Measurements from ENCODE around the gene CRISP1.
"Not testable (repeated sequence)": the region's sequence is repeated elsewhere in the genome, so short reads cannot be mapped to it uniquely, and the experiment has no call there.

CRISP1 gene, protein sequence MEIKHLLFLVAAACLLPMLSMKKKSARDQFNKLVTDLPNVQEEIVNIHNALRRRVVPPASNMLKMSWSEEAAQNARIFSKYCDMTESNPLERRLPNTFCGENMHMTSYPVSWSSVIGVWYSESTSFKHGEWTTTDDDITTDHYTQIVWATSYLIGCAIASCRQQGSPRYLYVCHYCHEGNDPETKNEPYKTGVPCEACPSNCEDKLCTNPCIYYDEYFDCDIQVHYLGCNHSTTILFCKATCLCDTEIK

DNA sequence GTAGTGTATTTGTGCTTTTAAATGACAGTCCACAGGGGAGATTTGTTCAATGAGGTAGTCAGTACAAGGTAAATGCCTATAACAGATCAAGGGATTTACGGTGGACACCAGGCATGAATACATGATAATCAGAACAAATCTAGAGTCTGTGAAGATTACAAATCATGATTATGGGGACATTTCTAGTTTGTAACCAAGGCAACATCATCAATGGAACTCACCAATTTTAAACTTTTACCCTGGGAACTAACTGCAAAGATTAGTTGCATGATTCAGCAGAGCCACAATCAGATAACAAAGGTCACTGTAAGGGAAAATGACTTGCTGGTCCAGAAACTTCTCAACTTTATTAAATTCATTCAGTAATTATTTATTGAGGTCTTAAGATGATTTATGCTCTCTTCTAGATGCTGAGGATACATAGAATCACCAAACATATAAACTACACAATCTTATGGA, at the start of gene CRISP1:
TSS of gene CRISP1 (minus strand) at position 51 of the 459 bp plus-strand sequence. CDS start 9,135 bp downstream, outside the sequence.
- no peak for DNase-seq

DNA sequence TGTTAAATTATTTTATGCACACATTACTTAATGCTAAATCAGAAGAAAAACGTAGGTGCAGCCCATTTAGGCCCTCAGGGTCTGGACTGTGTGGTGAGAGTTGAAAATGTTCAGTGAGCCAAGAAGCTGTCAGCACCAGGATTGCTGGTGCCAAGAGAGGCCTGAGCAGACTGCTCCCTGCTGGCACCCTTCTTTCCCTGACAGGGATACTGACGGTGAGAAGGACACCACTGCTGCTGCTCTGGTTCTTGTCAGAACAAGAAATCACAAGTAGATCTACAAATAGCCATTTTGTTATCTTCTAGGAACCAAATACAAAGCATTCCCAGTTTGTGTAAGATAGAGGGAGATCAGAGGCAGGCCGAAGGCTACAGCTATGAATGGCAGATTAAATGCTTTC, 48.7 kb upstream of the CRISP1 start:
- DNase-seq: no peak

DNA sequence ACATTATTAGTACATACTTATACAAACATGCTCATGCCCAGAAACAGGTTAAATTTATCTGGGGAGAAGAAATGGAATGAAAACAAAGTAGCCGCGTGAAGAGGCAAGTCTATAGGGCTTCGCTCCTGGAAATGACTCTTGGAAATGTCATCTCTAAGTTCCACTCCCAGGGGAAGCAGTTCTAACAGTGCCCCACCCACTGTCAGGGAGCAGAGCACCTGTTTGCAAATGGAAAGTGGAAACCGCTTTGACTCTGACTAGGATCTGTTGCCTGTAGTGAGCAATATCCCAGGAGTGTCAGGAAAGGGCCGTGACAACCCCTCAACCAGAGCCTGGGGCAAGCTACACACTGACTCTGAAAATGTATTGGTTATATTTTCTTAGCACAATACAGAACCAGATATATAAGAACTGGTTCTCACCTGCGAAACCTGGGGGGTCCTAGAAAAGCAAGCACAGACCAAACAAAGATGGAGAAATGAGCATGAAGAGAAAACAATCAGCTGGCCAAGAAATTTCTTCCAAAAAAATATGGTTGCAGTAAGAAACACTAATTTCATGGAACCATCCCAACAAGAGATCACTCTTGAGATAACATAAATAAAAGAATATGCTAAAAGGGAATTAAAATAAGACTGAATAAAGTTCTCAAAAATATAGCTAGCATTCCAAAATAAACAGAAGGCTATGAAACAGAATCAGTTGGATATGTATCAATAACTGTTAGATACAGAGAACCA, 47.5 kb upstream of the CRISP1 start:
- DNase-seq: no peak

DNA sequence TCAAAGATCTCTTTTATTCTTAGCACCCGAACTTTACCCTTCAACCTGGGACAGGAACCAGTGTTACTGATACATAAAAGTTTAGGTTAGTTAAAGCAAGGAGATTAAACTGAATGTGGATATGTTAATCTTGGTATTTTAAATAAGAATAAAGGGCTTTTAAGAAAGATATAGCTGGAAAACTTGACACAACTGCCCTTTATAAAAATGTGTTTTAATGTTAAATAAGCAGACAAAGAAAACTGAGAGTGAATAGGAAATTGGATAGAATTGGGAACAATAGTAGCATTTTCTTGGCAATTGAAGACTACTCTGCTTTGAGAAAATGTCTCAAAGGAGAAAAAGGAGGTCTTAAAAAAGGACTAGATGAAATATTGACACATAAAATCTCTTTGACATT, 45.9 kb upstream of the CRISP1 start:
- no peak for DNase-seq

DNA sequence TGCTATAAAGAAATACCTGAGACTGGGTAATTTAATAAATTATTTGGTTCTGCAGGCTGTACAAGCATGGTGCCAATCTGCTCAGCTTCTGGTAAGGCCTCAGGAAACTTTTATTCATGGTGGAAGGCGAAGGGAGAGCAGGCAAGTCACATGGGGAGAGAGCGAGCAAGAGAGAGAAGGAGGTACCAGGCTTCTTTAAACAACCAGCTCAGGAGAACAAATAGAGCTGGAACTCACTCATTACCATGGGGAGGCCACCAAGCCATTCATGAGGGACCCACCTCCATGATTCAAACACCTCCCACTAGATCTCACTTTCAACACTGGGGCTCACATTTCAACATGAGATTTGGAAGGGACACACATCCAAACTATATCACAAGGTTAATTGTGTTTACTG, 44.9 kb upstream of the CRISP1 start:
- no peak for DNase-seq

DNA sequence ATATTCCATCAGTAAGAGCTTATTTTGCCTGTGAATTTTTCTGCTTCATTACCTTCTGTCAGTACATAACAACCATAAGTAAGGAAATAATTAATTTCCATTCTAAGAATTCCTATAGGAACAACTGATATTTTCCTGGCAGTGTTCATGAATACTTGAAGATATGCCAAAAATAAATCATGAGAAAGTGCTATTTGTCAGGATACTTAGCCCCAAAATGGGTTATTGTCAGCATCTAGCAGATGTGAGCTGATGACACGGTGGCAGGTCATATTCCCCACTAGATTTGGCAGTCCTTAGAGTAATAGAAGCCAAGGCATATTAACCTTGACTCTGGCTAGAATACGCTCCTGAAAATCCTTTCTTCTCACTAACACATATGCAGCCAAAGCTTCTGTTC, 43.2 kb upstream of the CRISP1 start:
- no peak for DNase-seq

DNA sequence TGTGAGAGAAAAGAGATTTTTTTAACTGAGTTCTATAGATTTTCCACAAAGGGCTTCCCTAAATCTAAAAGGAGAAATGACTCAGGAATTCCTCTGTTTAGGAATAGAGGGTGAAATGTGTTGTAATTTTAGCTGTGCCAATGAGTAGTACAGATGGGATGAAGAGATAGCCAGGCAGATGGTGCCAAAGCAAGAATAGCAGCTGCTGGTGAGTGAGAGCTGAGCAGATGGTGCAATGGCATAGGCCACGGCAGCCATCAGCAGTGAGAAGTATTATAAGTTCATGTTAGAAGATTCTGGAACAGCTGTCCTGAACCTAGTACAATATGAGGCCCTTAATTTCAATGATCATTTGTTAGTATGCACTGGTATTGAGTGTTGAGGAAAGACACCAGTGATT, 40.2 kb upstream of the CRISP1 start:
- no peak for DNase-seq

DNA sequence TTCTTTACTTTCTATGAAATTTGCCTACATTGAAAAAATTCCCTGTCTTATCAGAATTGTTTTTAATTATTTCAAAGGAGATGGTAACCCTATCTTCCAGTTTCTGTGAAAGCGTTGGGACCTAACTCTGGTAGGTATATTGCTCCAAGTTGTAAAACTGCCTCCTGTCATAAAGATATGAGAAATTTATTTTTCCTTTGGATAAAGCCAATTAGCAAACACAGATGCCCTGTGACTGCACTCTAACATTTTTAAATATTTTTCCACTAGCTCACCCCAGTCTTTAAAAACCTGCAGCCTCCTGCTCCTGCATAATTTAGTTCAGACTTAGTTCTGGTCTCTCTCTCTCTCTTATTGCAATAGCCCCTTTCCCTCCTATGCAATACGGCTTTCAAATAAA, 39.0 kb upstream of the CRISP1 start:
- DNase-seq: no peak

DNA sequence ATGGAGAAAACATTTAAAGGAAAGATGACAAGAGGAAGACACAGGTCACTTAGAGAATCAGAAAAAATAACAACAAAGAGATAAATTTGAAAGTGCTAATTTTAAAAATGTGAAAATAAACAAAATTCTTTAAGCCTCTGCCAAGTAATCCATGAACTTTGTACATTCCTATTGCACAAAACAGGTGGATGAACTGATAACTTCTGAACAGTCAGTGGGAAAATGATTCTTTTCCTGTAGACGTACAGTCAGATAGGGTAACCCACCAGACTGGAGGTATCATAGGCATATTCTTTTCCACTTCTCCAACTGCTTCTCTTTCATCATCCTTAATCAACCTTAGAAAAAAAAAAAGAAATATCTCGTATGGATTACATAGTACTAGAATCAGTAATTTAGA, 36.5 kb upstream of the CRISP1 start:
- DNase-seq: no peak

DNA sequence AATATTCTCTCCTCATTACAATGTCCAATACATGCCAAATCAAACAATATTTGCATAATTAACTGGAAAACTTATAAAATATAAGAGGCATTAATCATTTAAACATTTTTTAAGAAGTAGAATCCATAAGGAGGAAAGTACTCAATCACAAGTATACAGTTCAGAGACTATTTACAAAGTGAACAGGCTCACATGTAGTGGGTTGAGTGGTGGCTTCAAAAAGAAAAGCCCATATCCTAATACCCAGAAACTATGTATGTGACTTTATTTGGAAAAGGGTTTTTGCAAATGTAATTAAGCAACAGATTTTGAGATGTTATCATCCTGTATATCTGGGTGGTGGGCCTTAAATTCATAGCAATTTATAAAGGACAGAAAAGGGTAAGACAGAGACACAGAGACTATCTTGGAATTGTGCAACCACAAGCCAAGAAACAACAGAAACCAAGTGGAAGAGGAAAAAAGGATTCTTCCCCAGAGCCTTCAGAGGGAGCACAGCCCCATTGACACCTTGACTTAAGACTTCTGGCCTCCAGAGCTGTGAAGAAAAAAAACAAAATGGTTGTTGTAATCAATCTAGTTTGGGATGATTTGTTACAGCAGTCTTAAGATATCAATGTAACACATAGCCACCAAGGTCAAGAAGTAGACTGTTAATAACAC, 32.7 kb upstream of the CRISP1 start:
- no peak for DNase-seq

DNA sequence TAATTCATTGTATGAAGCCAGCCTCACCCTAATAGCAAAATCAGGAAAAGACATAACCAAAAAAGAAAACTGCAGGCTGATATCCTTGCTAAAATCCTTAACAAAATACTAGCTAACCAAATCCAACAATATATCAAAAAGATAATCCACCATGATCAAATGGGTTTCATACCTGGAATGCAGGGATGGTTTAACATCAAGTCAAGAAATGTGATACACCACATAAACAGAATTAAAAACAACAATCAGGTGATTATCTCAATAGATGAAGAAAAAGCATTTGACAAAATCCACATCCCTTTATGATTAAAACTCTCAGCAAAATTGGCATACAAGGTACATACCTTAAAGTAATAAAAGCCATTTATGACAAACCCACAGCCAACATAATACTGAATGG, 29.2 kb upstream of the CRISP1 start:
- DNase-seq: not testable (repeated sequence)

DNA sequence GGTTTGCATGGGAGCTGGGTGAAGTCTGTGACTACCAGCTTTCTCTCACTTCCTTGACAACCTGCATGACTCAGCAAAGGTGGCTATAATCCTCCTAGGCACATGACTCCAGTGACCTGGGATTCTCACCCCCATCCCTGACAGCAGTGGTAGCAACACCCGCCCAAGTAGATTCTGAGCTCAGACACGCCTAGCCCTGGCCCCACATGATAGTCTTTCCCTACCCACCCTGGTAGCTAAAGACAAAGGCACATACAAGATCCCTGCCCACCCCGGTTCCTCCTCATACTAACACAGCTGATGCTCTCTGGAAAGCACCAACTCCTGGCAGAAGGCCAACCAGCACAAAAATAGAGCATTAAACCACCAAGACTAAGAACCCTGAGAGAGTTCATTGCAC, 25.9 kb upstream of the CRISP1 start:
- DNase-seq: no peak

DNA sequence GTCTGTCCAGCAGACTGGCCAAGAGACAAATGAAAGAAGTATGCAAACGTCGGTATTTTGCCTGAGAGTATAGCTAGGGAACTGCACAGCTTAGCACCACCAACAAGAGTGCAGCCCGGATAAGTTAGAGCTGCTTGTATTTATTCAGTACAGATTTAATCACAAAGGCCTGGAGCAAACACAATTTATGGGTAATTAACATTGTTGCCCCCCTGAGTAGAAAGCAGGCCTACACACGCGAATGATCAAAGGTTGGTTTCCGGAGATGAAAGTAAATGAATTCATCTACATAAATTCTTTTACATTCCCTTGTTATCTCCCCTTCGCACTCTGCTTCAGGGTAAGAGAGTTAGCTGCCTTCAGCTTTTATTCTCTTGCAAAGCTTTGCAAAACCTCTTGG, 24.7 kb upstream of the CRISP1 start:
- DNase-seq: no peak

DNA sequence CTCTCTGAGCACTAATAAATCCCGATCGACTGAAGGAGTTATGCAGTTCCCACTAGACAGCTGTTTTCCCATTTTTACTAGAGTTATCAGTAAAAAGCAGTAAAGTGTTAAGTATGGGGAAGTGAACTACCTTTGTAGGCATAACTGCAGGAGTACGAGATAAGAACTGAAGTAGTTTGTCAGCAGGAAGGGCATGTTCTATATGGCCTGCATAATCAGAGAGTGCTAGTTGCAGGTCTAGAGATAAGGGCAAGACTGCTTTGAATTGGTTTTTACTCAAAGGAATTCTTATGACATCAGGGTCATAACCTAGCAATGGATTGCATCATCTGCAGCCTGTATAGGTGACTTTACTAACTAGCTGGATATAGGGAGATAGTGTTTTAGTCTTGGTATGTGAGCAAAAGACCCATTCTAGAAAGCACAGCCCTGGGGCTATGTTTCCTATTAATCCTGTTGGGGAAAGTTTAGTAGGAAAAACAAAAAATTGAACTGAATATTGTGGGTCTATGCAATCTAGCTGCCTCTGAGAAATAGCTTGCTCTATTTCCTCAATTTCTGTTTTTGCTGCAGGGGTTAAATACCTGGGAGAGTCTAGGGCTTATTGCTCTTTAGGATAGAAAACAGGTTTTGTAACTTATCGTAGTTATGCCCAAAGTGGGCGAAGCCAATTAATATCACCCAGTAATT, 22.6 kb upstream of the CRISP1 start:
- DNase-seq: no peak

DNA sequence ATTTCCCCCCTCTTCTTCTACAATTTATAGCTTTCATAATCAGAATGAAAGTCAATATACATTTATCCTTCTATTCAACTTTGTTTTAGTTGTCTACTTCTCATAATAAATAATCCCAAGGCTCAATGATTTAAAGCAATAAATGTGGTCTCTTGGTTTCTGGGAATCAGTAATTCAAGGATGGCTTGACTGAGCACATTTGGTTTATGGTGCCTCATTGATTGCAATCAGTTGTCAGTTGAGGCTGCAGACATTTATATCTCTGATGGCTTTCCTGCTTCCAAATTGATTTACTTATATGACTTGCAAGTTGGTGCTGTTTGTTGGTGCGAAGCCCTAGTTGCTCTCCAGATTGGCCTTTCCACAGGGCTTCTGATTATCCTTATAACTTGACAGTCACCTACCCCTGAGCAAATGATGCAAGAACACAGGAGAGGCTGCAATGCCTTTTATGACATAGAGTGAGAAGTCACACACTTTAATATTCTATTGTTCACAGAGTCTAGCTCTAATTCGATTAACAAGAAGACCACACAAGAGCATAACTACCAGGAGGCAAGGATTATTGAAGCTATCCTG, 2.7 kb upstream of the CRISP1 start:
- DNase-seq: no peak

DNA sequence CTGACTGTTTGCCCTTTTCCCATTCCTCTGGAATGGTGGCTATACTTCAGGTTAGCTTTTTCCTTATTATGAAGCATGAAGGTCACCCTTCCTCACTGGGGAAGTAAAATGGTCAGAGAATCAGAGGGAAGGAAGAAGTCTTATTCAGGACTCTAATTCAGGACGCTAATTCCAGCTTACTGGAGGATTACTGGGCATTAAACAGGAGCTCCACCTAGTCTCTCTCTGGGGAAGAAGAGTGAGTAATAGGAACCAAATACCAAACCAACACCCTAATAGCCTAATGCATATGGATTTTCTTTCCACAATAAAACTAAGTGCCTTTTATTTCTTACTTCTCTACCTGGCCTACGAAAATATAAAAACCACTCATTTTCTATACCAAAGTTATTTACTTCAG, 10.1 kb downstream of the CRISP1 start:
- DNase-seq: no peak

DNA sequence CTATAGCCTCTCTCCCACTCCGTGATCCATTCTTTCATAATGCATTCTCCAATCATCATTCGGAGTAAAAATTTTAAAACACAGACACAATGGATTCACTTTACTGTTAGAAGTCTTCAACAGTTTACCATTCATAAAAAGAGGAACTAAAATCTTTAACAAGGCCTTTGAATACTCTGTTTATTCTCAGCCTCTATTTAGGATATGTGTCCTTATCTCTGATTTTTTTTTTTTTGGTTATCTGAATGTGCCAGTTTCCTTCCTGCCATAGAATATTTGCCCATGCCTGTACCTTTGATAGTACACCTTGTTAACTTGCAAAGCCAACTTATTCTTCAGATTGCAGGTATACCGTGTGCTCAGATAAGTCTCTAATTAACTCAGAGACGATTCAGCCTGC, 11.1 kb downstream of the CRISP1 start:
- DNase-seq: no peak

DNA sequence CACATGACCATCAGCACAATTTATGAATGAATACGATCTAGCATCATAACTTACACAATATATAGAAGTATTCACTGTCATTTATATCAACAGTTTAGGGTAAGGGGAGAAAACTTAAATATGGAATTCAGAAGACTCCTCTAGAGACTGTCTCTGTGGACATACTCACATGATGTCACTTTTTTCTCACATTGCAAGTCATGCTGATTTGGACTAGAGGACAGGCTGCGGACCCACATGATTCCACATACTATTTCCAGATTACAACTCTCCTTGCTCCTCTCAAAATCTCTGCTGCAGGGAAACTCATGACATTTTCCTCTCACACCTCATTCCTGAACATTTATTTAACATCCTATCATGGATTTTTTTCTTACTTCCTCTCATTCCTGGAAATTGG, 13.4 kb downstream of the CRISP1 start:
- DNase-seq: no peak

DNA sequence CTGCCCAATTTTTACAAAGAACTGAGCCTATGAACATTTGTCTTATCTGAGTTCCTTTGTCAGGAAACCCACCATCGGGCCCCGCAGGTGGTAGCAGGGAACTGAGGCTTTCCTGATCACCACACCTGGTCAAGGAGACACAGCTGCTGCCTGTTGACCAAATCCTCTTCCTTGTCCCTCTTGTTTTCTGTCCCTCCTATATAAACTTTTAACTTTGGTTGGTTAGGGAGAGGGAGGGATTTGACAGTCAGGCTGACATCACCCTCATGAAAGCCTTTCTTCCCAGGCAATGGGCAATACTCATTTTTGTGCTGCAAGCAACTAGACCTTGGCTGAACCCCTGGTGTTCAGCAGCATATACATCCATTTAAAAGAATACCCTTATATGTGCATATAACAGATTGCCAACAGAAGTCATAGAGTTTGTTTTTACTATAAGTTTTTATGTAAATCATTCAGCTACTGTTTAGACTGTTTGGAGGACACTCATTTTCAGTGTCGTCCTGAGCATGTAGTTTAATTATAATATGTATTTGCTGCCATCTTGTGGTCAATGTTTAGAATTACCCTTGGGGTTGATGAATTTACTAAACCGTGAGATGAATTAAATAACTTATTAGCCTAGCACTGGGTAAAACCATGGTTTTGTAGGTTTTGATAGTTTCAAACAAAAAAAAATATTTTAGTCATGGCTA, 17.0 kb downstream of the CRISP1 start:
- no peak for DNase-seq

DNA sequence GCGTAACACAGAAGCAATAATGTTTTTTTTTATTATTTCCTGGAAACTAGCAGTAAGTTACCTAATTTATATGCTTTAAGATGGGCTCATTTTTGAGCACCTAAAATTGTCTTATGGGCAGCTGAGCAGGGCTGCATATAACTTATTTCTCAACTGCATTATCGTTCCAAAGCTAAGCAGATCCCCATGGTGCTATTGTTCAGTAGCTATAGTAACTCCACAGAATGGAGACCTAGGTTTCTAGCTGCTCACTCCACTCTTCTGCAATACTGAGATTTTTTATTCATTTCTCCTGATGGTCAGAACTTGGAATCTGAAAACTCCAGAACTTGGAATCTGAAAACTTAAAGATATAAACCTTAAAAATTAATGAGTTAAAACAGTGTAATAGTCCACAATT, 18.7 kb downstream of the CRISP1 start:
- DNase-seq: no peak

DNA sequence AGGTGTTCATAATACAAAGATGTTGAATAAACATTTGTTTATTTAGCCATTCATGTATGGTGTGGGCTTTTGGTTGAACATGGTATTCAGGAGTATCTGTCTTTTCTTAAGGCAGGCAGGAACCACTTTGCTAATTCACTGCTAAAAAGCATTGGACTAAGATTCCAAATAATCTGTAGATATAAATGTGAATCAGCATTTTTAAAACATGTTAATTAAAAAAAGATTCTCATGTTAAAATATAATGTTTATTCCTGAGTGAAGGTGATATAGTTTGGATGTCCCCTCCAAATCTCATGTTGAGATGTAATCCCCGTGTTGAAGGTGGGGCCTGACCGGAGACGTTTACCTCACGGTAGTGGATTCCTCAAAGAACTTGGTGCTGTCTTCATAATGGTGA, 19.3 kb downstream of the CRISP1 start:
- no peak for DNase-seq

DNA sequence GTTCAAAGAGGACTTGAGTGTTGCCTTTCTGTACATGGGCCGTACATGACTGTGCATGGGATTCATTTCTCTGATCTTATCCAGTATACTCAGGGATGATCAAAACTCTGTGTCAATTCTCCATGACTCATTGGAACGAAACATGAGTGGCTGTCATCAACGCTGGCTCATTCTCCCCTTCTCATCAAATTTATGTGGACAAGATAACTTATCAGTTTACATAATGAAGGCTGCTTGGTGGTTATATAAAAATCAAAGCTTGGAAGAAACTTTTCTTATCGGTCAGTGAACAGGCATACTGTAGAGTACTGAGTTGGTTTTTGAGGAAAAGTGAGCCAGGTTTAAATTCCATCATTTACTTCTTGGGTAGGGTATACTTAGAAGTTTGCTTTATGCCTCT, 24.9 kb downstream of the CRISP1 start:
- DNase-seq: no peak

DNA sequence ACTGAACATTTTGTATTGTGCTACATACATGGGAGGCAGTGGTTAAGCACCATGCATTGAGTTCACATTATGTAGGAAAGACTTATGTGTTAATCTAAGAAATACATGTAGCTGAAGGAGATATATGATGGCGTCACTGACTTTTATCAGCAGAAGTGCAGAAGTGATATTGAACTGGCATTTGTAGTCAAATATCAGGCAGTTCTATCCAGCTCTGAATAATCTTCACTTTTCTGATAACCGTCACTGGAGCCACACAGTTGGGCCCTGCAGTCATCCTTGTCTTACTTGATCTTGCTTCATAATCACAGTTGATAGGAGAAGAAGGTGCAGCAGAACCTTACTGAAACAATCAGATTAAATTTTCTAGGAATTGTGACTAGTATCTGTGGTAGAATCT, 26.4 kb downstream of the CRISP1 start:
- DNase-seq: no peak

All from activated T-cell treated with anti-CD3 and anti-CD28 coated beads, Interleukin-2, amount 50 U/mL, for 48 hours (primary cell).